ENCODE results near the gene RASSF3.
A peak's percentile ranks its signal among the peaks of the same experiment; 100 is the strongest.
"Not testable (repeated sequence)": the region's sequence is repeated elsewhere in the genome, so short reads cannot be mapped to it uniquely, and the experiment has no call there.

Gene RASSF3

DNA sequence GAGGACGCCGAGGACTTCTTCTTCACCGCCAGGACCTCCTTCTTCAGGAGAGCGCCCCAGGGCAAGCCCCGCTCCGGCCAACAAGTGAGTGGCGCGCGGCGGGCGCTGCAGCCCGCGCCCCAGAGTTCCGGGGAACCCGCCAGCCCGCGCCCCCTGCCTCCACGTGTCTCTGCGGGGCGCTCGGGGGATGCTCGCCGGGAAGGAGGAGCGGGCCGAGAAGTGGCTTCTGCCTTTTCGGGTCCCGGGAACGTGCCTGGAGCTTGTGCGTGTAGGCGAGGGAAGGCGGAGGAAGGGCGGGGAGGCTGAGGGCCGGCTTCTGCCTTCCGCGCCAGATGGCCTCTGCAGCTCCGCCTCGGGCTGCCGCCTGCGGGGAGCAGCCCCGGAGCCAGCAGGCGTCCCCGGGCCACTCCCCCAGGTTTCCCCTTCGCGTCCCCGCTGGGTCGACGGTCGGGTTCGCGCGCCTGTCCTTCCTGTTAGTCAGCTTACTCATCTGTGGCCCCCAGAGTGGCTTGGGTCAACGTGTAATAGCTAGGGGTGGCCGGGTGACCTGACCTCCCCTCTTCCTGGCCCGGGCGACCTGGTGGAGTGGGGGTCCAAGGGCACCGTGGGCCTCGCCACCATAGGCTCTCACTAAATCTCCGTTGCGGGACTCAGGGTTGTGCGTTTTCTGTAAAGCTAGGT lies 505 bp downstream of the RASSF3 start:
- no peak for TF ChIP-seq CTCF (IDR thresholded peaks at IDR 0.05; ENCODE audit: low read depth, low read length, missing control alignments)
- peak overlapping the region; percentile 85 for H3K4me3 ChIP-seq (replicated peaks; ENCODE audit: low read depth, low read length)
- no peak for DNase-seq (ENCODE audit: extremely low read depth, low read depth)

DNA sequence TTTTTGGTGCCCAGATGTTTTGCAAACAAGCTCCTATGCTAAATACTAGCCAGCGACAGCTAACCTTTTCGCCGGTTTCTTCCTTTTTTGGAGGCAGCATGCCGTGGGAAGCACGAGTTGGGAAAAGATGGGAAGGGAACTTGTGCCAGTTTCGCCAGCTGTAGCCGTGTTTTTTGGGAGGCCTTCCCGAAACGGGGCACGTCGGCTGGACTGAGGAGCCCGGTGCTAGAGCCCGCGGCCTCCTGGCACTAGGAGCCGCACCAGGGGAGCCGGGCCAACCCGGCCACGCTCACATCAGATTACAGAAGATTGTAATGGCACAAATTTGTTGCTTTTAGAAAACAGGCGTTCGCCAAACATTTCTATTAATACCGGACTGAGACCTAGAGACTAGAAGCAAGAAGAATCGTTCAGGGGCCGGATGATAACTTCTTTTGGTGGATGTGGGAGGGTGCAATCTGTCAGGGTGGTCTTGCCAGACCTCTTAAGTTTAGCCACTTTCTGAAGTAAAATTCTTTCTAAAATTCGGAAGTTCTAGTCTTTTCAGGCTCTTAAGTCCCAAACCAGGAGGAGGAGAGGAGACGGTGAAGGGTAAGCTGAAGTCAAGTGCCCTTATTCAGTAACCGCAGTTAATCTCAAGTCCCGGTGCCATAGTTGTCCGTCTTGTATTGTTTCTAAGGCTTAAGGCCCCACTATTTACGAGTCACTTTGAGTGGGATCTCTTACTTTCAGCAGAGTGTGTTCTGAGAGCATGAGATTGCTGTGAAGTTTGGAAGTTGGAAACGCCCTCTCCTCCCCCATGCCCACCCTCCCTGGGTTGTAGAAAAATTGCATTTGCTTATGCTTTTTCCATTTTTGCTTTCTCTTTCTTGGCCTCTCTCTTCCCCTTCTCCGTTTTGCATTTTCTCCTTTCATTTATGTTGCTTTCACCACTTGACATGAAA lies 1.3 kb downstream of the RASSF3 start:
- no peak for DNase-seq (ENCODE audit: extremely low read depth, low read depth)
- H3K4me3 ChIP-seq (replicated peaks; ENCODE audit: low read depth, low read length): peak overlapping the region; percentile 85
- no peak for TF ChIP-seq CTCF (IDR thresholded peaks at IDR 0.05; ENCODE audit: low read depth, low read length, missing control alignments)

- no peak for DNase-seq (ENCODE audit: extremely low read depth, low read depth)
- TF ChIP-seq CTCF (IDR thresholded peaks at IDR 0.05; ENCODE audit: low read depth, low read length, missing control alignments): no peak
- peak overlapping the region; percentile 85 for H3K4me3 ChIP-seq (replicated peaks; ENCODE audit: low read depth, low read length)
Observed at GRCh38 chr12:64612843-64613242, 2.5 kb downstream of the RASSF3 start.

GRCh38 chr12:64613775-64614398 lies 3.6 kb downstream of the RASSF3 start:
- DNase-seq (ENCODE audit: extremely low read depth, low read depth); H3K4me3 ChIP-seq (replicated peaks; ENCODE audit: low read depth, low read length): not testable (repeated sequence)

DNA sequence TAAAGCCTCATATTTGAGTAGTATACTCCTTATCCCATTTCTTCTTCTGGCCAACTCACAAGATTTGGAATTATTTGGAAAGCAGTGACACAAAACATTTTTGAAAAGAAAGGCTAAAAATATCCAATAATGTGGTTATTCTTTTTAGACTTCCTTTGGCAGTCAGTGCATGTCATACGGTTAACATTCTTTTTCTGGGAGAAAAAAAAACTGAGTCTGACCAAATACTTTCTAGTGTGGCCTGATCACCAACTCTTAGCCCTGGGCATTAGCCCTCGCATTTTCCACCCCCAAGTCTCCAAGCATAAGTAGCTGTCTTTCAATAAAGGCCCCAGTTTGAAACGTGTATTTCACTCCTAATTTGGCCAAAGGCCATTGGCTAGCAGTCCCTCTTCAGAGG lies 5.9 kb downstream of the RASSF3 start:
- TF ChIP-seq CTCF (IDR thresholded peaks at IDR 0.05; ENCODE audit: low read depth, low read length, missing control alignments): no peak
- H3K4me3 ChIP-seq (replicated peaks; ENCODE audit: low read depth, low read length): no peak overlapping the region
- DNase-seq (ENCODE audit: extremely low read depth, low read depth): no peak

DNA sequence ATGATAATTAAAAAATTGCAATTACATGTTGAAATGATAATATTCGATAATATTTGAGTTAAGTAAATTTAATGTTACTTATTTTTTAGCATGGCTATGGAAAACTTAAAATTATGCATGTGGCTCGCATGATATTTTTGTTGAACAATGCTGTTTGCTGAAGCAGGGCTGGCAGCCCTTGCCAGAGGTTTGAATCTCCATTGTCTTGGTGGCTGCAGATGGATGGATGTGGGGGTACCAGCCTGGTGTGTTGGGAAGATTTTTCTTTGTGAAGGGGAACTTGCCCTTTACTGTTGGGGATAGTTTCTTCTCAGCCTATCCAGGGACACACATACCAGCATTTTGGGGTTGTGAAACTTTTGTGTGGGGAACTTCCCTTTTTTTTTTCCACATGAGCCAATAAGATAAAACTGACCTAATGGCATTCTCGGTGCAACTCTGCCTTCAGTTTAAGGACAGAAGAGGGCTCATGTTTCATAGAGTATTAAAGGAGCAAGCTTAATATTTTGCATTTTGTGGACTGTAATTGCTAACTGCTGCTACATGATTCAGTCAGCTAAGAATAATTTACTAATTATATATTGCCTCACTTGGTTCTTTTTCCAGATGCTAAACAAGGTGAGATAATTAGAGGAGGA lies 8.8 kb downstream of the RASSF3 start:
- no peak overlapping the region for H3K4me3 ChIP-seq (replicated peaks; ENCODE audit: low read depth, low read length)
- TF ChIP-seq CTCF (IDR thresholded peaks at IDR 0.05; ENCODE audit: low read depth, low read length, missing control alignments): no peak
- no peak for DNase-seq (ENCODE audit: extremely low read depth, low read depth)
